Uterus (tissue), 2 donors: ENCODE measurements around the gene GRIK4.

Experiments used
- CTCF ChIP-seq, 4 experiments: fragments of 200-600 bp in 2 of 4; fragments of 450-650 bp in 2 of 4; sonication (generic) in 2 of 4; IDR thresholded peaks; one replicate each; pipeline ENCODE4 v1.5.1; 2016 to 2019; ENCODE audit warnings: antibody characterized with exemption in 4 of 4, mild to moderate bottlenecking in 2 of 4, moderate library complexity in 1 of 4
- POLR2A ChIP-seq, 2 donors: fragments of 450-650 bp; IDR thresholded peaks; one replicate each; pipeline ENCODE4 v1.6.1; 2016; ENCODE audit warnings: antibody characterized with exemption in 2 of 2, mild to moderate bottlenecking in 1 of 2, moderate library complexity in 1 of 2

- TF ChIP-seq CTCF (IDR thresholded peaks at IDR 0.05) (no peak), POLR2A (IDR thresholded peaks at IDR 0.05) (no peak)
Observed at GRCh38 chr11:120694726-120695125, 183.2 kb downstream of the GRIK4 start.
